Activated CD4-positive, alpha-beta T cell treated with anti-CD3 and anti-CD28 coated beads, Interleukin-2, amount 50 U/mL, for 1 hour (primary cell): ENCODE measurements around the gene DCTN2.
A peak's percentile ranks its signal among the peaks of the same experiment; 100 is the strongest.
"Not testable (repeated sequence)": the region's sequence is repeated elsewhere in the genome, so short reads cannot be mapped to it uniquely, and the experiment has no call there.

ENCODE experiments used
- DNase-seq: peaks from one replicate; pipeline ENCODE4 v3.0.0-alpha.2; 2020

DCTN2 gene

DNA sequence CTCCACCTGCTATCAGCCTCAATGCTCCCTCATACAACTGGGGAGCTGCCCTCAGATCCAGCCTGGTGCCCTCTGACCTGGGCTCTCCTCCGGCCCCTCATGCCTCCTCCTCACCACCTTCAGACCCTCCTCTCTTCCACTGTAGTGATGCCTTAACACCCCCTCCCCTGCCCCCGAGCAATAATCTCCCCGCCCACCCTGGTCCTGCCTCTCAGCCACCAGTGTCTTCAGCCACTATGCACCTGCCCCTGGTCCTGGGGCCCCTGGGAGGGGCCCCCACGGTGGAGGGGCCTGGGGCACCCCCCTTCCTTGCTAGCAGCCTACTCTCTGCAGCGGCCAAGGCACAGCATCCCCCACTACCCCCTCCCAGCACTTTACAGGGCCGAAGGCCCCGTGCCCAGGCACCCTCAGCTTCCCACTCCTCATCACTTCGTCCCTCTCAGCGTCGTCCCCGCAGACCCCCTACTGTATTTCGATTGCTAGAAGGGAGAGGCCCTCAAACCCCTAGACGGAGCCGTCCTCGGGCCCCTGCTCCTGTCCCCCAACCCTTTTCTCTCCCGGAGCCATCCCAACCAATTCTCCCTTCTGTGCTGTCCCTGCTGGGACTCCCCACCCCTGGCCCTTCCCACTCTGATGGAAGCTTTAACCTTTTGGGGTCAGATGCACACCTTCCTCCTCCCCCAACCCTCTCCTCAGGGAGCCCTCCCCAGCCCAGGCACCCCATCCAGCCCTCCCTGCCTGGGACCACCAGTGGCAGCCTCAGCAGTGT lies 21.2 kb downstream of the DCTN2 start:
- no peak for DNase-seq

DNA sequence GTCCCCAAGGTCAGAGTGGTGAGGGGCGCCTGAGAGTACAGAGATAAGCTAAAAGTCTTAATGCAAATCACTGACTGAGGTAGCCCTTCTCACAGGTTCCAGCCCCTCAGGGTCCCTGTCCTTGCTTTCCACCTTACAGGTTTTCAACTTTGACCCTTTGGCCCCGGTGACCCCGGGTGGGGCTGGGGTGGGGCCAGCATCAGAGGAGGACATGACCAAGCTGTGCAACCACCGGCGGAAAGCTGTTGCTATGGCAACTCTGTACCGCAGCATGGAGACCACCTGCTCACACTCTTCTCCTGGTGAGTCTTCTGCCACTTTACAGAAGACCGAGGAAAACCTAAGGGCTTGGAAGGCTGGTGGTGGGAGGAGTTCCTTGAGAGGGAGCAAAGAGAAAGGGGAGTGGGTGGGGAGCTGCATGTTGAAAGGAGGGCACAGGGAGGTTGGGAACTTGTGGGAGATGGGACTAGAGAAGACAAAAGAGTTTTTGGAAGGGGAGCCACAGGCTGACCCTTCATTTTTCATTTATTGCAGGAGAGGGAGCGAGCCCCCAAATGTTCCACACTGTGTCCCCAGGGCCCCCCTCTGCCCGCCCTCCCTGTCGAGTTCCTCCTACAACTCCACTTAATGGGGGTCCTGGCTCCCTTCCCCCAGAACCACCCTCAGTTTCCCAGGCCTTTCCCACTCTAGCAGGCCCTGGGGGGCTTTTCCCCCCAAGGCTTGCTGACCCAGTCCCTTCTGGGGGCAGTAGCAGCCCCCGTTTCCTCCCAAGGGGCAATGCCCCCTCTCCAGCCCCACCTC lies 22.0 kb downstream of the DCTN2 start:
- DNase-seq, result no peak

DNA sequence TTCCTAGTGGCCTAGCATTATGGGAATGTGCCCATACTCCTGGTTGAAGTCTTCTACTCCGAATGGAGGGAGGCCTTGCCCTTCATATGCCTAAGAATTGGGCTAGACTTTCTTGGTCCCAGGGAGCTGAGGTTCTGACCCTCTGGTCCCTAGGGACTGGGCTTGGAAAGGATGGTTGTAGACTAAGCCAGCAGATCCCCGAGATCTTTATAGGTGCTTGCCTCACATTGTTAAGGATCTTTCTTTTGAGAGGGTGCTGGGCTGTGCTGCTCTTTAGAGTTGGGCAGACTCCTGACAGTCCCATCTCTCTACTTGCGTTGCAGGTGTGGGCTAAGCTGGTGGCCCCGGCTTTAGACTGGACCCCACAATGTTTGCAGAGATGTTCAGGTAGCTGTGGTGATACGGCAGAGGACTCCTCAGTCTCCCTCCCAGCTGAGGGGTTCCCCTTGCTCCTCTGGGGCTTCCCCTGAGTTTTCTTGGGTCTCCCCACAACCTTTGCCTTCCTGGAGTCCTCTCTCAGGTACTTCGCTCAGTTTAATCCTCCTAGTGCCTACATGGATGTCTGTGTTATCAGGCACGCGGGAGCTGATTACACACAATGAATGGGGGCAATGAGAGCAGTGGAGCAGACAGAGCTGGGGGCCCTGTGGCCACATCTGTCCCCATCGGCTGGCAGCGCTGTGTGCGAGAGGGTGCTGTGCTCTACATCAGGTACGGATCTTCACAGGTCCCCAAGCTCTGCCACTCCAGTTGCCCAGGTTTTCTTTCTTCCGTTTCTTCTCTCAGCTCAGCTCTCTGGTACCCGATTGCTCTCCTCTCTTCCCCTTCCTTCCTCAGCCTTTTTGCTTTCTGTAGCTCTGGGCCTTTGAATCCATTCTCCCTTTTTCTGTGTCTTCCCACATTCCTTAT lies 23.0 kb downstream of the DCTN2 start:
- DNase-seq, result no peak

DNA sequence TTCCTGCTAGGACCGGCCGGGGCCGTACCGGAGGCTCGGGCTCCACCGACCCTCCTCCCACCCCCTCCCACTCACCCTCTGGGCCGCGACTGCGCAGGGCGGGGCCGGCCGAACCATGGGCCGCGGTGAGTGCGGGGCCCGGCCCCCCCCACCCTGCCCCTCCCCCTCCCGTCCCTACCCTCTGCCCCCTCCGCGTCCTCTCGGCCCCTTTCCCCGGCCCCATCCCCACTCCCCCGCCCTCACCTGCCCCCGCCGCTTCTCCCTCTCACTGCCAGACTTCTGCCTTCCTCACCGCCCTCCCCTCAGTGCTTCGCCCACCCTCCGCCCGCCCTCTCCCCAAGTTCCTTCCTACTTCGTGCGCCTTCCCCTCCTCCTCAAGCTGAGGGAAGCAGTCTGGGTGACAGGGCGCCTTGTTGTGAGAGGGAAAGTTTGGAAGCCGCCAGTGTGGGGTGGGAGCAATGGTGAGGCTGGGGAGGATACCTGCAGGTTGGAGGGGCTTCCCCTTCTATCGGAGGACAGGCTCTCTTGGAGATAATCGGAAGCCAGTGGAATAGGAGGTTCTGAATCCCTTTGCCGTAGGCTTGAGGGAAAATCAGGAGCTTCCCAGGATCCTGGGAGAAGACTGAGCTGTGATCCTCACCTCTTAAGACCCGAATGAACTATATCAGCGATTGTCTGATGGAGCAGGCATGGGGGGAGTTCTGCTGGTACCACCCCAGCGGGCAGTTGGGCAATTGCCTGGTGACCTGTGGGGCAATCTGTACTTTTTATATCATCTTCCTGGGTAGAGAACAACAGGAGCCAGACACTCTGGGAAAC lies 23.9 kb downstream of the DCTN2 start:
- DNase-seq, result peak; percentile 33

DNA sequence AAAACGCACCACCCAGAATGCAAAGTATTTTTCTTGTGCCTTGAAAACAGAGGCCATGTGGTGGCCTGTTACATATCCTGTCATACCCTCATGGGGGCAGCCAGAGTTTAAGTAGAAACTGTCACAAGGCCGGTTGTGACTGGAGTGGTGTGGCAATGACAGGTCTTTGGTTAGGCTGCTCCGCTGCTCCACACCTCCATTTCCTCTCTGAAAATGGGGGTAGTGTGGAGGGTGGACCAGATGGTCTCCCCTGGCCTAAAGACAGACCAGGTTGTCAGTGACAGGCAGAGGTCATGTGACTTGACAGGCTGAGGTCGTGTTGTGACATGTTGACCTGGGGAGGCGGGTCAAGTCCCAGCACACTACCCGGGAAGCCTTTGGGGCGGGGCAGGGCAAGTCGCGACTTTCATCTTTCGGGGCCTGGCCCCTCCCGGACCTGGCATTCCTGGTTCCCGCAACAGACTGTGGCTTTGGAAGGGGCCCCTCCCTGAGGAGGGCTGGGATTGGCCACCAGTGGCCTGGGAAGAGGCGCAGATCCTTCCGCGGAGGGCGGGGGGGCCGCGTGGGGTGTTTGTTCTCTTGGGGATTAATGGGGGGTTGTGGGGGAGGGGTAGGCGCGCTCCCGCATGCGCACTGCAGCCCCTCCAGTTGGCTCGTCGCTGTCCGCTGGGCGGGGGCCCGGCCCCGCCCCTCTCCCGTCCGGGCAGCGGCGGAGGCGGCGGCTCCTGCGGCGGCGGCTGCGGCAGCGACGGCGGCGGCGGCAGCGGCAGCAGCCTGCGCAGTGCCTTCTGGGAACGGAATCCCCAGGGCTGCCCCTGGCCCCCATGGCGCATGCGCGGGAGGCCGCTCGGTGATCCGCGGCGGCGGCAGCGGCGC lies 24.7 kb downstream of the DCTN2 start, which contains the start of gene MBD6:
Gene MBD6 (plus strand): TSS at position 814 of the 876 bp plus-strand sequence. CDS start 1,480 bp downstream, outside the sequence.
- peak; percentile 87 for DNase-seq

DNA sequence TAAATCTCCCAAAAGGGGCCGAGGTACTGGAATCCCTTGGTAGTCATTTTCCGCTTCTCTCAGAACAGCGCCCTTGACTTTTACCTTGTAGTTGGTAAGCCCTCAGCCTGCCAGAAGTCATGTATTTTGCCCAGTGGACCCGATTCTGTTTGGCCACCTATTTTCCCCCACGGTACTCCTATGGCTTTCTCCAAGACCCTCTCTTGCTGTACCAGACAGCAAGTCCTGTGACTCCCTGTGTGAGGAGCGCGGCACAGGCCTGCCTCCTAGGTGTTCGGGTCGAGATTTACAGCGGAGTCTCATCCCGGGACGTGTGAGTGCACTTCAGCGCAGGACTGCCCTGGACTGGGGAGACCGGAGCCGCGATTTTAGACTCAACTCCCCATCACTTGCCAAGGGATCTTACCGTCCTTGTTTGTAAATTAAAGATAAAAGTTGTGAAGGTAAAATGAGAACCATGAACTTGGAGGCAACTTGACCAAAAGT lies 25.4 kb downstream of the DCTN2 start:
- DNase-seq, result no peak

DNA sequence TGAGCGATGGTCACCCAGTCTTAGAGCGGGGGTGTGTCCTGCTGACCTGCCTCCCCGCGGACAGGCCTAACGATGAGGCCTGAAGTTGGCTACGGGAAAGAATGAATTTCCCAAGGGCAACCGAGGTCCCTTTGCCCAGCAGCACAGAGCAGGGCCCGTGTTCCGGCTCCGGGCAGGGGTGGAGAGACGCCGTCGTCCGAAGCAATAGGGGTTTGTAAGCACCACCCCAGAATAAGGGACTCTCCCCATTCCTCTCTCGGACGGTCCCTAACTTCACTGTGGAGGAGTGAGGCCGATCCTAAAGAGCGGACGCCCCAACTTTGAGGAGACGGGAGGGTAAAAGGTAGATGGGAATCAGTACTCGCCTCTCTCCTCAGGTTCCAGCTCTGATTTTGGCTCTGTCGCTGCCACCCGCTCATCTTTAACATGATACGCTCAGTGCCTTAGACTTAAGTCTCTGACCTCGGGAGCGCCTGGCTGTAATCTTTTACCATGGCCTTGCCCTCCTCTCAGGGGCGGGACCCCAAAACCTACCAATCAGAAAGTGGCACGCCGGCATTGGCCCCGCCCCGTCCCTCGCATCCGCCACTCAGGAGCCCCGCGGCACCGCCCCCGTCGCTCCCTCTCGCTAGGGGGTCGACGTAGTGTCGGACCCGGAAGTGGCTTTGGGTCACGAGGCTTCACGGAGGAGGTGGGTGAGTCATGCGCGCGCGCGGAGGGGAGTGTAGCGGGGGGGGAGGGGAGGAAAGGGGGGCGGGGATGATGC lies 26.8 kb downstream of the DCTN2 start, which contains the start of gene DDIT3:
Gene DDIT3 (minus strand): TSS at position 462 of the 766 bp plus-strand sequence. CDS start 3,108 bp downstream, outside the sequence.
- peak; percentile 100 for DNase-seq

DNA sequence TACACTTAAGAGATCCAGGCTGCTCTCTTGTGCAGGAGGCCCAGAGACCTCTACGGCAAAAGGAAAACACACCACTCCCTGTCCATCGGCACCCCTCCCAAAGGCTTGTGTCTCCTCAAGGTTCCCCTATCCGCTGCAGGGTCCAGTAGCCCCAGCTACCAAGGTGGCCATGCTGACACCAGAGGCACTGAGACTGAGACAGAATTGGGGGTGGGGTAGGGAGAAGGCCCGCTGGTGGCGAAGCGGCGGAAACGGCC lies 27.3 kb downstream of the DCTN2 start:
- peak; percentile 15 for DNase-seq

DNA sequence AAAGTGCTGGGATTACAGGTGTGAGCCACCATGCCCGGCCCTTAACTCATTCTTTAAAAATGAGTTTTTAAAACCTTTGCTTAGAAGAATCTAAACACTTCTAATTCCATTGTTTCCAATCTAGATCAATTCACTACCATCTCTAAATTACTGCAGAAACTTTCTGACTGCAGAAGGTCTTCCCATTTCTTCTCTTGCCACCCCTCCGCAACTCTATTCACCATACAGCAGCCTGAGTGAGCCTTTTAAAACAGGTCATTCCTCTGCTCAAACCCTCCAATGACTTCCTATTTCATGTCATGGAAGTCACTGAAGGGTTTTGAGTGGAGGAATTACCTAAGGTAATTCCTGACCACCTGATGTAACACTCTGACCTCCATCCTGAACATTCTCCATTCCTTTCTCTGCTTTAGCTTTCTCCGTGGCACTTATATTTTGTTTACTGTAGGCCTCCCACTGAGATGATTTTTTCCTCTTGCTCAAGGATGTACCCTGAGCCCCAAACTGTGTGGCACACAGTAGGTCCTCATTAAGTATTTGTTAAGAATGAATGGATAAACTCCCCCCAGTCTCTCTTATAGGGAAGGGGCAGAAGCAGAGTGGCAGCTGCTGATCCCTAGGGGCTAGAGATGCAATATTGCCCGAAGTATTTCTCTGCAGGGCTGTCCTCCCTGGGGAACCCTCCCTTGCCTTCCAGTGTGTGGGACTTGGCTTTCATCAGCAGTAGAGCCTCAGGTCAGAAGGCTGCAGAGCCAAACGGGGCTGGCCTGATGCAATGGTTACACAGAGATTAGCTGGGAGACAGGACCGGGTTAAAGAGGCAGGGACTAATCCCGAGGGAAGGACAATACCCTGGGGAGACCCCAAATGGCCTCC lies 27.8 kb downstream of the DCTN2 start:
- no peak for DNase-seq

DNA sequence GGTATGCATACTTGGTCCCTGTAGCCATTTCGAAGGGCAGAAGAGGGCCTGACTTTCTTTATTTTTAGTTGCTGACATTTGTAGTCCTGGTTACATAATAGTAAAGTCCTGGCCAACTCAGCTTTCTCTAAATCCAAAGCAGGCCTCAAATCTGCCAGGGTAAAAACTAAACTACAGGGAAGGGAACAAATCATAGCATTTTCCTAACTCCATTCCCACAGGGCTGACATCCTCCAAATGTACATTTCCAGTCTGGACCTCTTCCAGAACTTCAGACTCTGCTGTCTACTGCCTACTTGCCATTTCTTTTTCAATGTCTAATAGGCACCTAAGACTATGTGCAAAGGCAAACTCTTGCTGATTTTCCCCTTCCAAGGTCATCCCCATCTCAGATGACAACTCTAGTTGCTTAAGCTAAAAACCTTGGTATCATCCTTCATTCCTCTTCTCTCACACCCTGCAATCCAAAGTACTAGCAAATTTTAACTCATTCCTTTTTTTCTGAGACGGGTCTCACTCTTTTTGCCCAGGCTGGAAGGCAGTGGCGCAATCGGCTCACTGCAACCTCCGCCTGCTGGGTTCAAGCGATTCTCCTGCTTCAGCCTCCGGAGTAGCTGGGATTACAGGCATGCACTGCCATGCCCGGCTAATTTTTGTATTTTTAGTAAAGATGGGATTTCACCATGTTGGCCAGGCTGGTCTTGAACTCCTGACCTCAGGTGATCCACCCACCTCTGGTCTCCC lies 28.6 kb downstream of the DCTN2 start:
- DNase-seq, result no peak

DNA sequence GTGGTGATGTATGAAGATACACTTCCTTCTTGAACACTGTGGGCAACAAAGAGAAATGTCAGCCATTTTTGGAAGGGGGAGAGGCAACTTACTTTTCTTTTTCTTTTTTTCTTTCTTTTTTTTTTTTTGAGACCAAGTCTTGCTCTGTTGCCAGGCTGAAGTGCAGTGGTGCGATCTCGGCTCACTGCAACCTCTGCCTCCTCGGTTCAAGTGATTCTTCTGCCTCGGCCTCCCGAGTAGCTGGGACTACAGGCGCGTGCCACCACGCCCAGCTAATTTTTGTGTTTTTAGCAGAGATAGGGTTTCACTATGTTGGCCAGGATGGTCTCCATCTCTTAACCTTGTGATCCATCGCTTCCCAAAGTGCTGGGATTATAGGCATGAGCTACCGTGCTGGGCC lies 29.3 kb downstream of the DCTN2 start:
- DNase-seq, result not testable (repeated sequence)

DNA sequence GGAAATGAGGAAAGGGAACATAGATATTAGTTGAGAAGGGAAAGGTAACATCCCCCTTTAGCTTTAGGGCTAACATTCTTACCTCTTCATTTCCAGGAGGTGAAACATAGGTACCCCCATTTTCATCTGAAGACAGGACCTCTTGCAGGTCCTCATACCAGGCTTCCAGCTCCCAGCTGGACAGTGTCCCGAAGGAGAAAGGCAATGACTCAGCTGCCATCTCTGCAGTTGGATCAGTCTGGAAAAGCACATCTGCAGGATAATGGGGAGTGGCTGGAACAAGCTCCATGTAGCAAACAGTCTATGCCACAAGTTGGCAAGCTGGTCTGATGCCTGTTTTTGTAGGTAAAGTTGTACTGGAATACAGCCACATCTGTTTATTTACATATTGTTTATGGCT lies 29.8 kb downstream of the DCTN2 start:
- DNase-seq, result no peak

DNA sequence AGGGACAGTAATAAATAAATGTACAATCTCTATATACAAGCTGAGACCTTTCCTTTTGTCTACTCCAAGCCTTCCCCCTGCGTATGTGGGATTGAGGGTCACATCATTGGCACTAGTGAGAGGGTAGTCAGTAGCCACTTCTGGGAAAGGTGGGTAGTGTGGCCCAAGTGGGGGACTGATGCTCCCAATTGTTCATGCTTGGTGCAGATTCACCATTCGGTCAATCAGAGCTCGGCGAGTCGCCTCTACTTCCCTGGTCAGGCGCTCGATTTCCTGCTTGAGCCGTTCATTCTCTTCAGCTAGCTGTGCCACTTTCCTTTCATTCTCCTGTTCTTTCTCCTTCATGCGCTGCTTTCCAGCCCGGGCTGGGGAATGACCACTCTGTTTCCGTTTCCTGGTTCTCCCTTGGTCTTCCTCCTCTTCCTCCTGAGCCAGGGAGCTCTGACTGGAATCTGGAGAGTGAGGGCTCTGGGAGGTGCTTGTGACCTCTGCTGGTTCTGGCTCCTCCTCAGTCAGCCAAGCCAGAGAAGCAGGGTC lies 30.3 kb downstream of the DCTN2 start:
- no peak for DNase-seq

DNA sequence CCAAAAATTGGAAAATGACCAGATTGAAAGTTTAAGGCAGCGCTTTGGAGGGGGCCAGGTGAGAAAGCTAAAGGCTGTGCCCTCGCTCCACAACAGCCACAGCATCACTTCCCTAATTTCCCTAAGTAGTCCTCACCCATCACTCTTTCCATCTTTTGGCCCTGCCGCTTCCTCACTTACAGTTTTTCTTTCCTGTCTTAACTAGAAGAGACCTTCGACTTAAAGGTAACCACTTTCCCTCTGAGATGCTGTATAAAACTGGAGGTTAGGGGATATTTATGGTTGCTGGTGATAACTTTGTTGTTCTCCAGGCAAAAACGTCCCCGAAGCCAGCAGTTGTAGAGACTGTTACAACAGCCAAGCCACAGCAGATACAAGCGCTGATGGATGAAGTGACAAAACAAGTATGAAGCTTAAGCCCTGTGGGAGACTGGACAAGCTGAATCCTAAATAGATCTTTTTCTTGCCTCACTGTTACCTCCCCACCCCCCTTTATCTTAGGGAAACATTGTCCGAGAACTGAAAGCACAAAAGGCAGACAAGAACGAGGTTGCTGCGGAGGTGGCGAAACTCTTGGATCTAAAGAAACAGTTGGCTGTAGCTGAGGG lies 31.0 kb downstream of the DCTN2 start:
- DNase-seq, result no peak

DNA sequence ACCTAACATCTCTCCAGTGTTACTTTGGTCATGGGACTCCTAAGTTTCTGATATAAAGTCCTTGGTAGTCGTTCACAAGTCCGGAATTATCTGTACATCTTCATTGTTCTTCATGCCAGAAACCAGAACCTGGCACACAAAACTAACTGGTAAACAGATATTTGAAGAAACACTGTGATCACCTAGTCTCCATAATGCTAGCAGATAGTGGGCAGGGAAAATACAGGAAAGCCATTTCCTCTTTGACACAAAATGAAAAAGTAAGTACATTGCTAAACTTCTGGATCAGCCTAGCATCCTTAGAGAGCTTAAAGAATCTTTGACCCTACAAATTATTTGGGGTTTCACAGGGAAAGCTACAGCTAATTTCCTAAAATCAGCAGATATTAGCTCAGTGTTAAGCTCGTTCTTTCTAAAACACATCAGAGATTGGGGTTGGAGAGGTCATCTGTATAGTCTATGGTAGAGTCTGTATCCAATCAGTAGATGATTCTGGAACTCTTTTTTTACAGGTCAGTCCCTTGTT lies 31.5 kb downstream of the DCTN2 start:
- no peak for DNase-seq

DNA sequence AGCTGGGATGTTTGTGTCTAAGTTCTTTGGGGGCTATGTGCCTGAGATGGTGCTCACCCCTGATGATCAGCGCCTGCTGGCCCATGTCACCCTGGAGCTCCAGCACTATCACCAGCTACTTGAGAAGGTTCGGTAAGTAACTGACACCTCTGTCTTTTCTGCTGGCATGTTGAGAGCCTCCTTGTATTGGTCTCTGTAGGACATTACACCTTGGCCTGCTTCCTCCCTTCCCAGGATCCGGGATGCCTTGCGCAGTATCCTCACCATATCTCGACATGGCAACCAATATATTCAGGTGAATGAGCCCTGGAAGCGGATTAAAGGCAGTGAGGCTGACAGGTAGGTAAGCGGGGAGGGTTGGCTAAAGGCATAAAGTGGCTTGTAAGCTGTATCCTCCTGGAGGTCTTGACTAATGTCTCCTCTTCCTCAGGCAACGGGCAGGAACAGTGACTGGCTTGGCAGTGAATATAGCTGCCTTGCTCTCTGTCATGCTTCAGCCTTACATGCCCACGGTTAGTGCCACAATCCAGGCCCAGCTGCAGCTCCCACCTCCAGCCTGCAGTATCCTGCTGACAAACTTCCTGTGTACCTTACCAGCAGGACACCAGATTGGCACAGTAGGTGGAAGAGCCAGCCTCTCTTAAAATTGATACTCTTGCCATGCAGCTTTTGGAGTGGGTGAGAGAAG lies 32.1 kb downstream of the DCTN2 start:
- DNase-seq, result no peak

DNA sequence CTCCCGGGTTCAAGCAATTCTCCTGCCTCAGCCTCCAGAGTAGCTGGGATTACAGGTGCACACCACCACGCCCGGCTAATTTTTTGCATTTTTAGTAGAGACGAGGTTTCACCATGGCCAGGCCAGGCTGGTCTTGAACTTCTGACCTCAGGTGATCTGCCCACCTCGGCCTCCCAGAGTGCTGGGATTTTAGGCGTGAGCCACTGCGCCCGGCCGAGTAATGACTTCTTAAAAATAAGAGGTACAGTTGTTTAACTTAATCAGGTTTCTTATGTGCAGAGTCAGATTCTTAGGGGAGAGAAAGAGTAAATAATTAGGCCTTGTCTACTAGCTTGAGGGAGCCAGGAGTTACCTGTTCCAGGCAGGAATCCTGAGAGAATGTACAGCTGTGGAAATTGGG lies 32.7 kb downstream of the DCTN2 start:
- not testable (repeated sequence) for DNase-seq
